Activated CD4-positive, alpha-beta T cell treated with anti-CD3 and anti-CD28 coated beads, Interleukin-2, Interleukin-4, amounts not matched to agents 100 ng/mL and 50 ng/mL, durations not matched to agents 16 hours and 8 hours (primary cell): ENCODE measurements around the gene CELSR1.
"Not testable (repeated sequence)": the region's sequence is repeated elsewhere in the genome, so short reads cannot be mapped to it uniquely, and the experiment has no call there.

ENCODE experiments used
- DNase-seq: peaks from one replicate; pipeline ENCODE4 v3.0.0-alpha.2; 2020; ENCODE audit warnings: low spot score

Gene CELSR1

GRCh38 chr22:46511151-46512038 is 26.0 kb downstream of the CELSR1 start:
- no peak for DNase-seq

GRCh38 chr22:46509416-46510089 is 27.9 kb downstream of the CELSR1 start:
- DNase-seq: no peak

GRCh38 chr22:46508491-46508999 is 28.9 kb downstream of the CELSR1 start:
- no peak for DNase-seq

GRCh38 chr22:46507451-46508425 is 29.7 kb downstream of the CELSR1 start:
- DNase-seq: no peak

- DNase-seq: no peak
These were observed 32.8 kb downstream of the CELSR1 start for GRCh38 chr22:46504584-46504983.

GRCh38 chr22:46502440-46503175 is 34.8 kb downstream of the CELSR1 start:
- no peak for DNase-seq

GRCh38 chr22:46501701-46502100 is 35.7 kb downstream of the CELSR1 start:
- DNase-seq: no peak

- not testable (repeated sequence) for DNase-seq
These were observed 36.2 kb downstream of the CELSR1 start for GRCh38 chr22:46501265-46501664.

- no peak for DNase-seq
These were observed 37.2 kb downstream of the CELSR1 start for GRCh38 chr22:46500201-46500600.

- DNase-seq: no peak
These were observed 37.6 kb downstream of the CELSR1 start for GRCh38 chr22:46499805-46500189.

- no peak for DNase-seq
These were observed 45.5 kb downstream of the CELSR1 start for GRCh38 chr22:46491946-46492345.

- no peak for DNase-seq
These were observed 46.9 kb downstream of the CELSR1 start for GRCh38 chr22:46490538-46490937.

- no peak for DNase-seq
These were observed 50.3 kb downstream of the CELSR1 start for GRCh38 chr22:46486996-46487717.

- no peak for DNase-seq
These were observed 52.4 kb downstream of the CELSR1 start for GRCh38 chr22:46484861-46485595.

- DNase-seq: no peak
These were observed 53.1 kb downstream of the CELSR1 start for GRCh38 chr22:46484156-46484860.

- DNase-seq: no peak
These were observed 54.1 kb downstream of the CELSR1 start for GRCh38 chr22:46483353-46483752.

- DNase-seq: no peak
These were observed 55.3 kb downstream of the CELSR1 start for GRCh38 chr22:46482056-46482675.

- no peak for DNase-seq
These were observed 56.0 kb downstream of the CELSR1 start for GRCh38 chr22:46481386-46481785.

GRCh38 chr22:46480396-46480795 is 57.0 kb downstream of the CELSR1 start:
- no peak for DNase-seq
